HS-5 (cell line): ENCODE results near the gene SDC3.
"Not testable (repeated sequence)": the region's sequence is repeated elsewhere in the genome, so short reads cannot be mapped to it uniquely, and the experiment has no call there.

Source experiments
- DNase-seq: peaks from one replicate; pipeline ENCODE4 v3.0.0-alpha.2; 2012; ENCODE audit warnings: low read depth

Gene SDC3

GRCh38 chr1:30875197-30875596 lies 33.4 kb downstream of the SDC3 start:
- no peak for DNase-seq

DNA sequence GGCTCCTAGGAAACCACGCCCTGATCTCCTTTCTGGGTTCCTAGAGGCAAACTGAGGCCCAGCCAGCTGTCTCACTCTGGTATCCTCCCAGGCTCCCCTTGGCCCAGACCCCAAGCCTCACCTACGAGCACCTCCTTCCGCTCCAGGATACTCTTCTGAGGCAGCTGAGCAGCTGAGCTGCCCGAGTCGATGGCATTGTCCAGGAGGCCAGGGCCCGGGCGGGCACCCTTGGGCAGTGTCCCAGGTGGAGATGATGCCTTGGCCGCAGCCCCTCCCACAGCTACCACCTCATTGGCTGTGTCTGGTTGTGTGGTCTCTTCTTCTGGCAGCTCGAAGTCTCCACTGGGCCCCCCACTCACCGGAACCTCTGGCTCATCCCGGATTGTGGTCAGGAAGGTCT lies 34.4 kb downstream of the SDC3 start:
- DNase-seq = no peak

DNA sequence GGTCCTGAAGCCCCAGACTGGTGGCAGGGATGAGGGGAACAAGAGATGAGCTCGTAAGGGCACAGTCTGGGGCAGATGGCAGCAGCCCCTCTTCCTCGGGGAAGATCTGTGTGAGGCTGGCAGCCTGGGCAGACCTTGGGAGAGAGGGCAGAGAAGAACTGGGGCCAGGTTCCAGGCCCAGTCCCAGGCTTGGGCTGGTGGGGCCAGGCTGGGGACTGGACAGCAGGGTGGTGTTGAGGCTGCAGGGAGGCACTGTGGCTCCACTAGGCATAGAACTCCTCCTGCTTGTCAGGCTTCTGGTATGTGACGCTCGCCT lies 35.7 kb downstream of the SDC3 start:
- DNase-seq = no peak

DNA sequence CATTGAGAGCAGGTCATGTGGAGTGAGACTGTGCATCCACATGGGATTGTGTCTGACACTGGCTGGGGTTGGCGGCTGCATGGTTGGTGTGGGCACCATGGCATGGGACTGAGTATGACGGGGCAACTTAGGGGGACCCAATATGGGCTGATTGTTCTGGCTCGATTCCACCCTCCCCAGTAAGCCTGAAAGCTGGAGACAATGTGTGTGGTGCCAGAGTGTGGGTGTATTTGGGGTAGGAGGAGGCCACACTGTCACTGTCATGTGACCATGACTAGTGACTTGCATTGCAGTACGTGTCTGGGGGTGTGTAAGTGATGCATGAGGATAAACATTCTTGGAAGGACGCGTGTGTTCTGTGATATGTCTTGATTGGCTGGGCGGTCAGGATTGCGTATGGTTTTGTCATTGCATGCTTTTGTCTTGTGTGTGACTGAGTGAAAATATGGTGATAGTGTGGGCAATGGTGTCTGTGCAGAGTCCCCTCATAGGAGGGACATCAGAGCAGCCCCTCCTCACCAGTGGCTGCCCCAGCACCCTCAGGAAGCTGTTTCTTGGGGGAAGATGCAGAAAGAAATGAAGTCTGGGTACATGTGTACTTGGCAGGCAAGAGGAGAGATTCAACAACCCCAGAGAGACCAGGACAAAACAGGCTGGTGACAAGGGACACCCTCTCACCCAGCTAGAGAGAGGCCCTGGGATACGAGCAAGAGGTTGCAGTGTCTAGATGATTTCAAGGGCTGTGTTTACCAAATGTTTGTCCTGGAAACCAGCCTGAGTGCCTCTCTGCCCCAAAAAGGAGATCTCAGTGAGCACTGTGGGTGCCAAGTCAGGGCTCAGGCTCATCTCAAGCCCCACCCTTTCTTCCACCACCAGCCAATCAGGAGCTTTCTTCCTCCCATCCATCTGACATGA lies 36.3 kb downstream of the SDC3 start:
- DNase-seq = no peak

GRCh38 chr1:30871276-30871871 lies 37.2 kb downstream of the SDC3 start:
- DNase-seq = no peak

DNA sequence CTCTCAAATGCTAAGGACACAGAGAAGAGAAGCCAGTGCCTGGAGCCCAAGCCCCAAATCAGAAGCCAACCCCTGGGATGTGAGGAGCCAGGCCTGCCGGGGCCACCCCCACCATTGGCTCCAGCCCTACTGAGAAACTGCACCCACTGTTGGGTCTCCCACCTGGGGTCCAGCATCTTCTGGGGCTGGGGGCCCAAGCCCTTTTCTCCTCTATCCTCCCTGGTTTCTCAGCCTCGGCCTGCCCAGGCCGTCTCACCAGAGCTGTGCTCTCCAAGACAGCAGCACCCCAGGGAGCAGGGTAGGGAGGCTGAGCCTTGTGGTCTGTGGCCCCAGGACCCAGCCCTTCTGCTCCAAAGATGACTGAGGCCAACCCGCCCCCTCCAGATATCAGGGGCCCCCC lies 37.9 kb downstream of the SDC3 start:
- no peak for DNase-seq

- no peak for DNase-seq
Measured at GRCh38 chr1:30870035-30870434, 38.5 kb downstream of the SDC3 start.

GRCh38 chr1:30868833-30869435 lies 39.6 kb downstream of the SDC3 start:
- DNase-seq = no peak

DNA sequence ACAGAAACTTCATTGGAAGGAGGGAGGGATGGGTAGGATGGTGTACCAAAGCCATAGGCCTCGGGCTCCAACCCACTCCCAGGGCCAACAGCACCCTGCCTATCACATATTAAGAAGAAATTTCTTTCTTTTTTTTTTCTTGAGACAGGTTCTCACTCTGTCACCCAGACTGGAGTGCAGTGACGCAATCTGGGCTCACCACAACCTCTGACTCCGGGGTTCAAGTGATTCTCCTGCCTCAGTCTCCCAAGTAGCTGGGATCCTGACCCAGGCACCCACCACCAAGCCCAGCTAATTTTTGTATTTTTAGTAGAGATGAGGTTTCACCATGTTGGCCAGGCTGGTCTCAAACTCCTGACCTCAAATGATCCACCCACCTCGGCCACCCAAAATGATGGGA lies 40.5 kb downstream of the SDC3 start:
- DNase-seq = not testable (repeated sequence)

GRCh38 chr1:30867537-30867936 lies 41.0 kb downstream of the SDC3 start:
- DNase-seq = no peak

DNA sequence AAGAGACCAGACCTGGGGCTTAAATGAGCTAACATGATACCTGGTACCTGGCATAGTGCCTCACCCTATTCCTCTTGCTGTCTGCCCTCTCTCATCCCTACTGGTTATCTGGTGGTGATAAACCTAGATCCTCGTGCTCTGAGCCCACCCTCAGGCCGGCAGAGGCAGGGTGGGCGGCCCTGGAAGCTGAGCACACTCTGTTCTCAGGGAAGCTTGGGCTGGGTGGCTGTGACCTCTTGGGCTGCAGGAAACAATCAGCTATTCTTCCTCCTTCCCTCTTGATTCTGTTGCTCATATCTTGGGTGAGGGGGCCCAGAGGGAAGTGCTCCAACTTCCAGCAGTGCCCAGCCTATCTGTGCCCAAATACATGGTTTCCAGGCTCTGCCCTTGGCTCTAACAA lies 42.0 kb downstream of the SDC3 start:
- no peak for DNase-seq

- no peak for DNase-seq
Measured at GRCh38 chr1:30864681-30865080, 43.9 kb downstream of the SDC3 start.

DNA sequence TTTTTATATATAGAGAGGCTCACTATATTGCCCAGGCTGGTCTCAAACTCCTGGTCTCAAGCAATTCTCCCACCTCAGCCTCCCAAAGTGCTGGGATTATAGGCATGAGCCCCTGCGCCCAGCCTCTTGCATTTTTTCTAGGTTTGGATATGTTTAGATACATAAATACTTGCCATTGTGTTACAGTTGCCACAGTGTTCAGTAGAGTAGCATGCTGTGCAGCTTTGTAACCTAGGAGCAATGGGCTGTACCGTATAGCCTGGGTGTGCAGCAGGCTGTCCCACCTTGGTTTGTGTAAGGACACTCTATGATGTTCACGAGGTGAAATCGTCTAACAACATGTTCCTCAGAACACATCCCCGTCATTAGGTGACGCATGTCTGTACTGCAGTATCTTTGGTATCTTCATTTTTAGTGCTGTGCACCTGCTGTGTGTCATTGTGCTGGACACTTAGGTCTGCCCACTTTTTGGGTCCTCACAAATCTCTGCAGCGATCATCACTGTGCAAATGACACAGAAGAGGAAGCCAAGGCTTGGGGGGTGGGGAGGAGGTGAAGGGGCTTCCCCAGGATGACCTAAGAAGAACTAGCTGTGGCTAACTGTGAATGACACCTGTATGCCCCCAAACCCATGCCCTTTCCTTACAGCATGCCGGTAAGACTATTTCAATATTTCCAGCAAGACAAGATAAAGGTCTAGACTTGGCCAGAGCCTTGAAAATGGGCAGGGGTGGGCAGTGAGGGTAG lies 44.5 kb downstream of the SDC3 start:
- no peak for DNase-seq

DNA sequence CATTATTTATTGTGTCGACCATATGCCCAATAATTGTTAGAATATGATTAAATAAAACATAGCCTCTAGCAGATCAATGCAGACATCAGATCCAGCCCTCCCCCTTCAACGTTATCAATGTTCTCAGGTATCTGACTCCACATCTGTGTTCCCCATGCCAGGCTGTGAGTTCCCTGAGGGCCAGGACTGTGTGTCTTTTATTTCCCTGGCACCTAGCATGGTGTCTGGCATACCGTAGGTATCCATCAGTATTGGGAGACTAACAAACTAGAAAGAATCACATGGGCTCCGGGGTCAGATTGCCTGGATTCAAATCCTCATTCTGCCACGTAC lies 48.3 kb downstream of the SDC3 start:
- DNase-seq = no peak

DNA sequence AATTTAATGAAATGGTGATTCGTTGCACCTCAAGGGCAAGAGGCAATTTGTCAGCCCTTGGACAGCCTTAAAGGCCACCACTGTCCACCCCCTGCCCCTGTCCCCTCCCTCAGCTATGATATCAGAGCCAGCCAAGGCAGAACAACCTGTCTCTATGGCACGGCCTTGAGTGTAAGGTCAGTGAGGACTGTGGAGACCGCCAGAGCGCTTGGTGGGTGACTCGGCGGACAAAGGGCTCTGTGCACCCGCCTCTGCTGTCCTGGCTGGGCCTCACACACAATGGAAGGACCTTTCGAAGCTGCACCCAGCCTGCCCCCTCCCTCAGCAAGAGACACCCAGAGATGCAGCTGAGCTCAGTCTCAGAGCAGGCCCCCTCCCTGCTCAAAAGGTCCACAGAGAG lies 50.6 kb downstream of the SDC3 start:
- DNase-seq = no peak

DNA sequence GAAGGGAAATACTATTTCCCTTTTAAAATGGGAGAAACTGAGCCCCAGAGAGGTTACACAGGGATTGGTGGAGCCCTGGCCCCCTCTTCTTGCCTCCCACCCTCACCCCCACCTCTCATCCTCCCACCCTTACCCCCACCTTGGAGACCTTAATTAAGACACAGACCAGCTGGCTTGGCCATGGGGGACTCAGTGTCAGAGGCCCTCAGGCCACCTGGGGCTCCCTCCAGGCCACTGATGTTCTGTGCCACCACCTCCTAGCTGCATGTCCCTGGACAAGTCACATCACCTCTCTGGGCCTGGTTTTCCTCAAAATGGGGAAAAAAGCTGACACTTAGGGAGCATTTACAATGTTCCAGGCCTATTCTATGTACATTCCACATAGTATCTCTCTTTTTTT lies 51.5 kb downstream of the SDC3 start:
- DNase-seq = no peak

GRCh38 chr1:30856260-30856790 lies 52.2 kb downstream of the SDC3 start:
- no peak for DNase-seq

- DNase-seq = no peak
Measured at GRCh38 chr1:30855686-30856259, 52.8 kb downstream of the SDC3 start.

- no peak for DNase-seq
Measured at GRCh38 chr1:30853350-30853749, 55.2 kb downstream of the SDC3 start.

GRCh38 chr1:30852026-30852425 lies 56.5 kb downstream of the SDC3 start:
- no peak for DNase-seq

- DNase-seq = no peak
Measured at GRCh38 chr1:30851286-30851685, 57.3 kb downstream of the SDC3 start.

GRCh38 chr1:30850607-30851006 lies 58.0 kb downstream of the SDC3 start:
- no peak for DNase-seq
